AG09319 (cell line): ENCODE data around the gene CDK5RAP3.

ENCODE experiments used
- DNase-seq: peaks from one replicate; pipeline ENCODE4 v3.0.0-alpha.2; 2010; ENCODE audit warnings: low read depth; ENCODE audit errors: extremely low read depth
- TF ChIP-seq, protein P1 (sequence below): IDR thresholded peaks from 2 replicates; pipeline ENCODE4 v1.5.1; 2011; ENCODE audit warnings: low read depth, mild to moderate bottlenecking, inconsistent platforms, low read length, moderate library complexity

The CDK5RAP3 gene

DNA sequence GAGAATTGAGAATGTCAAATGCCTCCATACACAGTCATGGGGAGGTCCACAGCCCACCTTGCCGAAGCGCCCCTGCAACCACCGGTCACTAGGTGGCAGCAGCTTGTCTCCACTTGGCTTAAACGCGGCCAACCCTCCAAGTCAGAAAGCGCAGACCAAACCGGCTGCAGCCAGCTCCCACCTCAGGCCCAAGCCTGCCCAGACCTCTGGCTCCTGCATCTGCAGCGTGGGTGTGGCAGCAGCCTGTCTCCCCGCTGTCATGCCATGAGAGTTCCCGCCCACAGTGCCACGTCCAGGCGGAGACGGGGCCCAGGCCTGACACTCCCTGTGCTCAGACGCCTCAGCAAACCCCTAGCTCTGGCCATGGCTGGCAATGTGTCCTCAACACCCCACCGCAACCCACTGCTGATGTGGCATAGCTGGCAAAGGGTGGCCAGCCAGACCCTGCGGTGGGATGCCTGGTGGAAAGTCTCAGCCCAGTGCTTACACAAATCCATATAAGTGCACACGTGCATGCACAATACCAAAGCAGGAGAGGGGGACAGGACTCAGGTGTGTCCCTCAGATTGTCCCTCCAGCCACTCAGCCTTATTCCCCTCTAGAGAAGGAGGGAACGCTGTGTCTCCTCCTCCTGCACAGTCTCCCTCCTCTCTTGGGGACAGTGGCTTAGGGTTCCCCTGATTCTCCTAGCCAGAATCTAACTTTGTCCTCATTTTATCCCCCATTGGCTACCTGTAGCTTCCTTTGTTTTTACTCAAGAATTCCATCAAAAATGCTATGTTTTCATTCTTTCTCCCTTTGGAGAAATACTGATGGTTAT lies 55.8 kb downstream of the CDK5RAP3 start:
- TF ChIP-seq, protein P1, sequence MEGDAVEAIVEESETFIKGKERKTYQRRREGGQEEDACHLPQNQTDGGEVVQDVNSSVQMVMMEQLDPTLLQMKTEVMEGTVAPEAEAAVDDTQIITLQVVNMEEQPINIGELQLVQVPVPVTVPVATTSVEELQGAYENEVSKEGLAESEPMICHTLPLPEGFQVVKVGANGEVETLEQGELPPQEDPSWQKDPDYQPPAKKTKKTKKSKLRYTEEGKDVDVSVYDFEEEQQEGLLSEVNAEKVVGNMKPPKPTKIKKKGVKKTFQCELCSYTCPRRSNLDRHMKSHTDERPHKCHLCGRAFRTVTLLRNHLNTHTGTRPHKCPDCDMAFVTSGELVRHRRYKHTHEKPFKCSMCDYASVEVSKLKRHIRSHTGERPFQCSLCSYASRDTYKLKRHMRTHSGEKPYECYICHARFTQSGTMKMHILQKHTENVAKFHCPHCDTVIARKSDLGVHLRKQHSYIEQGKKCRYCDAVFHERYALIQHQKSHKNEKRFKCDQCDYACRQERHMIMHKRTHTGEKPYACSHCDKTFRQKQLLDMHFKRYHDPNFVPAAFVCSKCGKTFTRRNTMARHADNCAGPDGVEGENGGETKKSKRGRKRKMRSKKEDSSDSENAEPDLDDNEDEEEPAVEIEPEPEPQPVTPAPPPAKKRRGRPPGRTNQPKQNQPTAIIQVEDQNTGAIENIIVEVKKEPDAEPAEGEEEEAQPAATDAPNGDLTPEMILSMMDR = peak; percentile 93
- peak; percentile 89 for DNase-seq

DNA sequence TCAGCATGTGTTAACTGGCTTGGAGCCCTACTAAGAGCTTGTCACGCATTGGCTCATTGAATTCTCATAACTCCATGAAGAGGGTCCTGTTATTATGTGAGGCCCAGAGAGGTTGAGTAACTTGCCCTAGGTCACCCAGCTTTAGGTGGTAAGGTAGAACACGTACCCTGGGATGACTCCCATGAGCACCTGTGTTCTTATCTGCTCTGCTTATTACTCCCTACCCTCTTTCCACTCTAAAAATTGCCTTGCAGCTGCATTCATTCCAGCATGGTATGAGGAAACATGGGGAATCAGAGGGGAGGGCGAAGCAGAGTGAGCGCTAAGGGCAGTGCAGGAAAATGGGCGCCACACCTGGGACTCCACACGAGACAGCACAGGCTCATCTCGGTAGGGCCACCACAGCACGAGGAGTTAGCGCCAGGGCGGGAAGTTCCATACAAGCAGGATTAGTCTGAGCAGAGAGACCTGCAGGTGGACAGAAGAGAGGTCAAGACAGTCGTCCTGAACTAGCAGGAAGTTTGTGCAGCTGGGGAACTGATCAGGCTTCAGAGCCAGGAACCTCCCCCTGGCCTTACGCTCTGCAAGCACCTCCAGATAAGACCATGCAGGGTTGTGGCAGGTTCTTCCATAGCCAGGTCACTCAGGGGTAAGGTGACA lies 56.5 kb downstream of the CDK5RAP3 start:
- DNase-seq = no peak
- TF ChIP-seq, protein P1 = no peak

DNA sequence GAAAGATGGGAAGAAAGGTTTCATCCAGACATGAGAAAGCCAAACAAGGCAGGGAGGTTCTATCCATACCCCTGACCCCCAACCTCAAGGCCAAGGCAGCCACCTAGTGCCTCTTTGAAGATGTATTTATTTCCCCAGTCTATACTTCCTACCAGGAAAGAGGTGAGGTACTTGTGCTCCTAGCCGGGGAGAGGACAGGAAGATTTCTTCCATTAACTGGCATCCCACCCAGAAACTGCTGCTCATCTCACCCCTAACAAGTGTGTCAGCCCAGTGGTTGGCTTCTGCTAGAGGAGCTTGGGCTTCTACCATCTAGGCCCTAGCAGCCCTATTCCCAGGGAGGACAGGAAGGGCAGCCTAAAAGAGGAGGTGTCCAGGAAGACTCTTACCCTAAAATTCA lies 57.8 kb downstream of the CDK5RAP3 start:
- TF ChIP-seq, protein P1 = no peak
- no peak for DNase-seq

DNA sequence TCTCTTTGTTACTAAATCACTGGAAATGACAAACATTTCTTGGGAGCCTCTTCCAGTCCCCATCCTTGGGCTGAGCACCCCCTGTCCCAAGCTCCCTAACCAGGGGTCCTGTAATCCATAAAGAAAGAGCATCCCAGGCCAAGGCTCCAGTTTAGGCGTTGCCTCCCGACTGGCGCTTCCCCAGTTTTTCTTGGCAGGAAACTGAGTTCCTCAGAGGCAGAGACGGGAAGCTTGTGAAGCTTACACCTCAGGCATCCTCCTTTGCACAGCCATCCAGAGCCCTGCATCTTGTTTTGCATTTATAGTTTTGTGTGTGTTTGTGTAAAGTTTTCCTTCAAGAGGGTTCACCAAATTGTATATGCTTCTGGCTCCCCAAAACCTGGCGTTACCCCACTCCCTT lies 59.6 kb downstream of the CDK5RAP3 start:
- no peak for DNase-seq

More for the DNA sequence above, 59.6 kb downstream of the CDK5RAP3 start:
- TF ChIP-seq, protein P1 = no peak
